ENCODE data around the gene PODXL2.
"Not testable (repeated sequence)": the region's sequence is repeated elsewhere in the genome, so short reads cannot be mapped to it uniquely, and the experiment has no call there.

Gene PODXL2

GRCh38 chr3:127630811-127631714 lies 2.1 kb downstream of the PODXL2 start:
- DNase-seq, result peak; percentile 86

GRCh38 chr3:127632035-127632820 lies 3.2 kb downstream of the PODXL2 start:
- DNase-seq, result no peak

- no peak for DNase-seq
These were observed 5.7 kb downstream of the PODXL2 start for GRCh38 chr3:127634653-127635052.

GRCh38 chr3:127637546-127637945 lies 8.6 kb downstream of the PODXL2 start:
- DNase-seq, result no peak

- no peak for DNase-seq
These were observed 9.0 kb downstream of the PODXL2 start for GRCh38 chr3:127637971-127638370.

GRCh38 chr3:127639173-127640041 lies 10.4 kb downstream of the PODXL2 start:
- no peak for DNase-seq

- DNase-seq, result no peak
These were observed 11.0 kb downstream of the PODXL2 start for GRCh38 chr3:127640042-127640355.

GRCh38 chr3:127644641-127645370 lies 15.8 kb downstream of the PODXL2 start:
- DNase-seq, result no peak

- no peak for DNase-seq
These were observed 16.5 kb downstream of the PODXL2 start for GRCh38 chr3:127645371-127646015.

- no peak for DNase-seq
These were observed 17.6 kb downstream of the PODXL2 start for GRCh38 chr3:127646501-127647046.

GRCh38 chr3:127647166-127647844 lies 18.3 kb downstream of the PODXL2 start:
- DNase-seq, result no peak

GRCh38 chr3:127647845-127648204 lies 18.8 kb downstream of the PODXL2 start:
- DNase-seq, result no peak

GRCh38 chr3:127650236-127650635 lies 21.3 kb downstream of the PODXL2 start:
- no peak for DNase-seq

GRCh38 chr3:127651516-127652172 lies 22.7 kb downstream of the PODXL2 start:
- DNase-seq, result no peak

- DNase-seq, result peak; percentile 8
These were observed 23.4 kb downstream of the PODXL2 start for GRCh38 chr3:127652246-127652995.

- no peak for DNase-seq
These were observed 25.4 kb downstream of the PODXL2 start for GRCh38 chr3:127654374-127654773.

GRCh38 chr3:127654993-127655392 lies 26.0 kb downstream of the PODXL2 start:
- not testable (repeated sequence) for DNase-seq

GRCh38 chr3:127655641-127656040 lies 26.7 kb downstream of the PODXL2 start:
- DNase-seq, result no peak

- no peak for DNase-seq
These were observed 27.9 kb downstream of the PODXL2 start for GRCh38 chr3:127656906-127657305.

- DNase-seq, result no peak
These were observed 29.2 kb downstream of the PODXL2 start for GRCh38 chr3:127658234-127658633.
